ENCODE data around the gene ALDH1A1. TPM values are rescaled to one million over a fixed set of nuclear protein-coding genes. Genes with fewer than 3 reads are reported as not detected.

ALDH1A1 gene
- total and polyA plus RNA-seq, 9 of the 15 experiments (the other 6 are each of a cell fraction or from before 2014, with no cell fraction given) = 1.8 to 86.3 (median 24.4) TPM

GRCh38 chr9:72904267-72905093, 48.4 kb downstream of the ALDH1A1 start:
- Histone ChIP-seq H2AFZ (ENCODE audit: low read depth, low read length) (no peak overlapping the region), H3K79me2 (ENCODE audit: control insufficient read depth, insufficient read depth, low read length) (no peaks in the 10 kb centered on the region), H3K9me1 (ENCODE audit: control insufficient read depth, insufficient read depth, low read length) (no peaks in the 10 kb centered on the region), H4K20me1 (replicated peaks; ENCODE audit: control insufficient read depth, insufficient read depth, low read length) (no peaks in the 10 kb centered on the region), H3K9me3 (replicated peaks; ENCODE audit: control insufficient read depth, insufficient read depth, low read depth, low read length) (no peaks in the 10 kb centered on the region), H3K27me3 (ENCODE audit: control insufficient read depth in 2 of 2, insufficient read depth in 2 of 2, low read length in 2 of 2) (no peaks in the 10 kb centered on the region), H3K36me3 (ENCODE audit: control insufficient read depth, insufficient read depth, low read length) (no peaks in the 10 kb centered on the region), H3K4me3 (no peak overlapping the region), H3K27ac (ENCODE audit: extremely low read depth, low read depth, low read length) (no peak overlapping the region), H3K4me1 (replicated peaks in 1 of 2; ENCODE audit: control insufficient read depth in 2 of 2, insufficient read depth in 2 of 2, low read length in 2 of 2) (no peaks in the 10 kb centered on the region), H3K4me2 (ENCODE audit: insufficient read depth, low read length) (no peak overlapping the region), H3K9ac (ENCODE audit: insufficient read depth in 1 of 2, low read depth in 2 of 2, low read length in 2 of 2) (no peak overlapping the region)
- no peak for FAIRE-seq
- TF ChIP-seq ELK1 (CRISPR knock-in tag; IDR thresholded peaks at IDR 0.05) (no peak), ZNF263 (CRISPR knock-in tag; IDR thresholded peaks at IDR 0.05; ENCODE audit: borderline replicate concordance) (no peak), ZNF830 (CRISPR knock-in tag; IDR thresholded peaks at IDR 0.05) (no peak), REST (IDR thresholded peaks at IDR 0.05; ENCODE audit: borderline replicate concordance) (no peak), REST (CRISPR knock-in tag; IDR thresholded peaks at IDR 0.05; ENCODE audit: low read depth) (no peak)
- BruUV-seq (replicated peaks) = no TSS peak
- CTCF ChIA-PET (ENCODE audit: low intra/inter-chr PET ratio) = no interaction called here
- POLR2A ChIA-PET = no interaction called here
- in situ Hi-C loops (cut with MboI) (no loop called here), intact Hi-C loops (cut with micrococcal nuclease) (no loop called here)
- DNase-seq (ENCODE audit: extremely low read depth in 1 of 4, low spot score in 3 of 4) = no peak
- ATAC-seq = no peak
- WGBS (ENCODE audit: insufficient coverage, low coverage, missing lambda C conversion rate) = 78% methylated on average over 2 of the region's 2 CpGs
